Stimulated activated naive B cell treated with anti-CD40 and anti-IgM and Interleukin-4, amounts not matched to agents 10 μg/mL and 1 μg/mL and 100 μg/mL, for 72 hours (primary cell): ENCODE results near the gene CFAP46.

Experiments
- ATAC-seq, 2 donors: fragments of 150-1000 bp; cut with Tn5 transposase; replicated peaks; 2 replicates each; pipeline ENCODE4 v1.10.0; 2021; ENCODE audit warnings: moderate library complexity in 1 of 2
- DNase-seq: peaks from one replicate; pipeline ENCODE4 v3.0.0; 2021
- H3K27ac Mint-ChIP-seq: one replicate; pipeline ENCODE4 v1.8.0; 2022; ENCODE audit warnings: mild to moderate bottlenecking, mixed read lengths
- H3K27me3 Mint-ChIP-seq, 2 donors: one replicate each; pipeline ENCODE4 v1.8.0; 2022; ENCODE audit warnings: mixed read lengths in 2 of 2
- H3K36me3 Mint-ChIP-seq, 2 donors: one replicate each; pipeline ENCODE4 v1.8.0; 2022; ENCODE audit warnings: mixed read lengths in 2 of 2, mild to moderate bottlenecking in 1 of 2
- H3K4me1 Mint-ChIP-seq, 2 donors: one replicate each; pipeline ENCODE4 v1.8.0; 2022; ENCODE audit warnings: mixed read lengths in 2 of 2, mild to moderate bottlenecking in 1 of 2
- H3K4me3 Mint-ChIP-seq, 2 donors: one replicate each; pipeline ENCODE4 v1.8.0; 2022; ENCODE audit warnings: mild to moderate bottlenecking in 2 of 2, mixed read lengths in 2 of 2, moderate library complexity in 1 of 2
- H3K9me3 Mint-ChIP-seq, 2 donors: one replicate each; pipeline ENCODE4 v1.8.0; 2022; ENCODE audit warnings: mixed read lengths in 2 of 2, mild to moderate bottlenecking in 1 of 2

Gene CFAP46

DNA sequence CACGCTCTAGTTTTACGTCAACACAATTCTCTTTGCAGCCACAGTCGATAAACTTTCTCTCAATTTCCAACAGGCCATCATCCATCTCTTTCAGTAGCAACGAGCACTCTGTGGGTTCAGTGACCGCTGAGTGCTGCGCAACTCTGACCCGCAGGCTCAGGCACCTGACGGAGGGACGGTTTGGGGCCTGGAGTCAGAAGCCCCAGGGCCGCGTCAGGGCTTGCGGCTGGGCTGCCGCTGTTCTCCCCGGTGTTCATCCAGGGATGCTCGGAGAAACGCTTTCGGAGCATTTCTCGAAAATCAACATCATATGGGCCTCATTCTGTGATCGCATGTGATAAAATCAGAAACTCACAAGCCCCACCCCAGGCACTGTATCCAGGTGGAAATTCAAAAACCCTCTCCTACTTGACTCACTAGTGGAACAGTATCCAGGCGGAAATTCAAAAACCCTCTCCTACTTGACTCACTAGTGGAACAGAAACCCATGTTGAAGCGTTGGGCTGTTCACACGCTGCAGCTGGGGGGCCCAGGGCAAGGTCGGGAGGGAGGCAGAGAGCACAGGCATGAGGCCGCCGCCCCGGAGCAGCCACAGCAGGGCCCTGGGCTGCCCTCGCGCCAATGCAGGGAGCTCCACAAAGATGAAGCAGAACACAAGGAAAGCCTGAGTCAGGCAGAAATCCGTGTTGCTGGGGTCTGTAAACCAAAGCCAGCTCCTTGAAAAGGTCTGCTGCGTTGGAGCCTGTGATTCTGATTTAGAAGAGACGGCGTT lies 83.1 kb downstream of the CFAP46 start:
- Mint-ChIP-seq H3K4me1 (peaks cover 0 to 14% of the 10 kb centered on the region in 2 donors), H3K9me3 (peaks cover 6 to 8% of the 10 kb centered on the region in 2 donors), H3K27me3 (peaks cover 37 to 45% of the 10 kb centered on the region in 2 donors), H3K4me3 (no peak overlapping the region), H3K36me3 (peaks cover 0 to 4% of the 10 kb centered on the region in 2 donors), H3K27ac (no peak overlapping the region)
- ATAC-seq (no peak), DNase-seq (no peak)

DNA sequence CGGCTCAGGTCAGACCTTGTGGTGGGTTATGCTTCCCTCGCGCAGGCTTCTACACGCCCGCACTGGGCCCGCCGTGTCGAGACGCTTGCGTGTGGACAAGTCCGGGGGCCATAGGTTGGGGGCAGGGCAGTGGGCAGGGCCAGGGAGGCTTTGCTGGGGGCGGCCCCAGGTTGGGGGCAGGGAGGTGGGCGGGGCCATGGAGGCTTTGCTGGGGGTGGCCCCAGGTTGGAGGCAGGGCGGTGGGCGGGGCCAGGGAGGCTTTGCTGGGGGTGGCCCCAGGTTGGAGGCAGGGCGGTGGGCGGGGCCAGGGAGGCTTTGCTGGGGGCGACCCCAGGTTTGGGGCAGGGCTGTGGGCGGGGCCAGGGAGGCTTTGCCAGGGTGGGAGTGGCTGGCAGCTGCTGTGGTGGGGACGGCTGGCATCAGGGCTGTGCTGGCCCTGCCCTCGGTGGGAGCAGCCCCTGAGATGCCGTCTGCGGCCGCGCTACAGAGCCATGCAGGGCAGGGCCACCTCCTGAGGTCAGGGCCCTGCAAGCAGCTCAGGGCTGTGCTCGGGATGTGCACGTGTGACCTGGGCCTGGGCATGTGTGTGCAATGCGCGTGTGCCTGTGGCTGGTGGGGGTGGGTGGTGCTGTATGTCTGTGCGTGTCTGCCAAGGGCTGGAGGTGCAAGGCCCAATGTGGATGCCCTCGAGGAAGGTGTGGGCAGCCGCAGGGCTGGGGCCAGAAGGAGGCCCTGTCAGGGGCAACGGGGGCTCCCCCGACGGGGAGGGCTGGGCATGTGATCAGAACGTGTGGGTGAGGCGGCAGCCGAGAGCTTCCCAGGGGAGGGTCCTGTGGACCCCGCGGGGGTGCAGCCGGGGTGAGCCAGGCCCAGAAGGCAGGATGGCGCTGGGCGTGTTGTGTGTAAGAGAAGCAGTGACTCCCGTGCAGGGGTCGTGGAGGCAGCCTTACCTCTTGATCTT lies 84.0 kb downstream of the CFAP46 start:
- H3K36me3 Mint-ChIP-seq: peaks cover 0 to 4% of the 10 kb centered on the region in 2 donors
- H3K9me3 Mint-ChIP-seq: peaks cover 6 to 8% of the 10 kb centered on the region in 2 donors
- no peak overlapping the region for H3K27ac Mint-ChIP-seq
- no peak for ATAC-seq
- no peak overlapping the region for H3K4me3 Mint-ChIP-seq
- peaks cover 0 to 10% of the 10 kb centered on the region in 2 donors for H3K4me1 Mint-ChIP-seq
- peaks cover 35 to 43% of the 10 kb centered on the region in 2 donors for H3K27me3 Mint-ChIP-seq
- no peak for DNase-seq

GRCh38 chr10:132856869-132857524 lies 85.4 kb downstream of the CFAP46 start:
- no peak for DNase-seq

DNA sequence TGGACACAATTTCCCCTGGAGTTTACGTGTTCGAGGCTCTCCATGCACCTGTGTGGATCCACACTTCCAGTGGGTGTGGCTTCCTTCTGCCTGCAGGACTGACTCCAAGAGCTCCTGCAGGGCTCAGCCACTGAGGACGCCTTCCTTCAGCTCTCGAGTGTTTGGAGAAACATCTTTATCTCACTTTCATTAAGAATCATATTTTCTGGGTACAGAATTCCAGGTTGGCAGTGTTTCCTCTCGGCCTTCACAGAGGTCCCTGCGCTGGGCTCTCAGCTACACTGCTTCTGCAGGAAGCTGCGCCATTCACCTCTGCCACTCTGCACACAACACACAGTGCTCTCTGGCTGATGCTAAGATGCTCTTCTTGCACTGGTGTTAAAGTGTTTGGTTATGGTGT lies 86.5 kb downstream of the CFAP46 start:
- Mint-ChIP-seq H3K27ac (no peak overlapping the region), H3K9me3 (peaks cover 6 to 8% of the 10 kb centered on the region in 2 donors), H3K4me1 (no peaks in the 10 kb centered on the region), H3K36me3 (peaks cover 0 to 4% of the 10 kb centered on the region in 2 donors), H3K4me3 (no peak overlapping the region), H3K27me3 (peaks cover 19 to 31% of the 10 kb centered on the region in 2 donors)
- no peak for DNase-seq
- ATAC-seq: no peak

More at GRCh38 chr10:132856869-132857524, 85.4 kb downstream of the CFAP46 start:
- peaks cover 0 to 4% of the 10 kb centered on the region in 2 donors for H3K36me3 Mint-ChIP-seq
- peaks cover 30 to 33% of the 10 kb centered on the region in 2 donors for H3K27me3 Mint-ChIP-seq
- no peak for ATAC-seq
- H3K4me3 Mint-ChIP-seq: no peak overlapping the region
- peaks cover 6 to 8% of the 10 kb centered on the region in 2 donors for H3K9me3 Mint-ChIP-seq
- H3K27ac Mint-ChIP-seq: no peak overlapping the region
- no peaks in the 10 kb centered on the region for H3K4me1 Mint-ChIP-seq

- Mint-ChIP-seq H3K9me3 (peaks cover 2 to 4% of the 10 kb centered on the region in 2 donors), H3K4me1 (peaks cover 9 to 12% of the 10 kb centered on the region in 2 donors), H3K36me3 (peaks cover 0 to 2% of the 10 kb centered on the region in 2 donors), H3K4me3 (no peak overlapping the region), H3K27ac (no peak overlapping the region), H3K27me3 (peaks cover 16 to 17% of the 10 kb centered on the region in 2 donors)
- ATAC-seq (no peak), DNase-seq (no peak)
These were observed 90.9 kb downstream of the CFAP46 start for GRCh38 chr10:132851451-132851850.

- ATAC-seq (no peak), DNase-seq (no peak)
- Mint-ChIP-seq H3K27me3 (peaks cover 11 to 14% of the 10 kb centered on the region in 2 donors), H3K4me3 (no peak overlapping the region), H3K4me1 (peaks cover 9 to 12% of the 10 kb centered on the region in 2 donors), H3K27ac (no peak overlapping the region), H3K9me3 (peaks cover 0 to under 1% of the 10 kb centered on the region in 2 donors), H3K36me3 (no peaks in the 10 kb centered on the region)
These were observed 91.5 kb downstream of the CFAP46 start for GRCh38 chr10:132850896-132851295.

DNA sequence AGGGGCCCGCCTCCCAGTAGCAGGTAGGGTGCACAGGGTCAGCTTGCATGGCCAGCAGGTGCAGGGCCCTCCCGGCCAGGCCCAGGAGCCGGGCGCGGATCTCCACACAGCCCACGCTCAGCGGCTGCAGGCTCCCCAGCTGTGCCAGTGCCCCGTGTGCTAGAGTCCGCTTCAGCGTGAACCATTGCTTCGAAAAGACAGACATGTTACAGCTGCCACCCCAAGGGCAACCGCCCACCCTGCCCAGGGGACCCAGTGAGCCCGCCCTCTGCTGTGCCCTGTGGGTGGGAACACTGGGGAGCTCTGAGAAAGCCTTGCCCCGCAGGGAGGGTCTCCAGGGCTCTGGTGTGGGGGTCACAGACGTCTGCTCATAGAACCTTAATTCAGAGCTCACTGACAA lies 92.1 kb downstream of the CFAP46 start:
- H3K27ac Mint-ChIP-seq: no peak overlapping the region
- H3K9me3 Mint-ChIP-seq: no peaks in the 10 kb centered on the region
- ATAC-seq (no peak), DNase-seq (no peak)
- peaks cover 6 to 14% of the 10 kb centered on the region in 2 donors for H3K27me3 Mint-ChIP-seq
- peaks cover 9 to 12% of the 10 kb centered on the region in 2 donors for H3K4me1 Mint-ChIP-seq
- no peaks in the 10 kb centered on the region for H3K36me3 Mint-ChIP-seq
- no peak overlapping the region for H3K4me3 Mint-ChIP-seq

GRCh38 chr10:132849546-132850031 lies 92.8 kb downstream of the CFAP46 start:
- Mint-ChIP-seq H3K27ac (no peak overlapping the region), H3K9me3 (no peaks in the 10 kb centered on the region), H3K27me3 (peaks cover 6 to 14% of the 10 kb centered on the region in 2 donors), H3K4me1 (peaks cover 9 to 12% of the 10 kb centered on the region in 2 donors), H3K4me3 (no peak overlapping the region), H3K36me3 (no peaks in the 10 kb centered on the region)
- ATAC-seq (no peak), DNase-seq (no peak)

- DNase-seq: no peak
- Mint-ChIP-seq H3K9me3 (no peaks in the 10 kb centered on the region), H3K27me3 (peaks cover 4 to 10% of the 10 kb centered on the region in 2 donors), H3K4me3 (no peak overlapping the region), H3K4me1 (peaks cover 9 to 12% of the 10 kb centered on the region in 2 donors), H3K27ac (no peak overlapping the region), H3K36me3 (no peaks in the 10 kb centered on the region)
- no peak for ATAC-seq
These were observed 93.3 kb downstream of the CFAP46 start for GRCh38 chr10:132848951-132849545.

- no peak overlapping the region for H3K27ac Mint-ChIP-seq
- H3K4me1 Mint-ChIP-seq: peaks cover 9 to 12% of the 10 kb centered on the region in 2 donors
- ATAC-seq (peak; percentile 34 to 39), DNase-seq (no peak)
- peaks cover under 1 to 4% of the 10 kb centered on the region in 2 donors for H3K27me3 Mint-ChIP-seq
- H3K36me3 Mint-ChIP-seq: no peaks in the 10 kb centered on the region
- H3K4me3 Mint-ChIP-seq: peak overlapping the region; percentile 60 to 61
- H3K9me3 Mint-ChIP-seq: peaks cover 0 to under 1% of the 10 kb centered on the region in 2 donors
These were observed 94.1 kb downstream of the CFAP46 start for GRCh38 chr10:132848291-132848701.

DNA sequence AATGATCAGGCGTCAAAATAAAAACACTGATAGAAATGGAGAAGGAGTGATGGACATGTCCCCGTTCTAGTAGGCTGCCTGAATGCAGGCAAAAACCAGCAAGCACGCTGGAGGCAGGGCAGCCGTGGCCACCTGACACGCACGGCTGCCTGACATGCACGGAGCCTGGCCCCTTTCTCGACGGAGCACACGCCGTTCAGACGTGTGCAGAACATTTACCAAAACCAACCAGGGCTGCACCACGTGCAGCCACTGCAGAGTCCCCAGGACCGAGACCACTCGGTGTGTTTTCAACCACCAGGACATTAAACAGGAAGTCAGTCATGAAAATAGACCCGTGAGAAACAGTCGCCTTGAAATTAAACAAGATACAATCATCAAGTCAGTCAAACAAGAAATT lies 94.5 kb downstream of the CFAP46 start:
- Mint-ChIP-seq H3K27ac (no peak overlapping the region), H3K4me1 (peaks cover 9 to 12% of the 10 kb centered on the region in 2 donors), H3K36me3 (peaks cover 0 to under 1% of the 10 kb centered on the region in 2 donors), H3K9me3 (peaks cover 3 to 4% of the 10 kb centered on the region in 2 donors), H3K27me3 (peaks cover 5% of the 10 kb centered on the region in 2 donors), H3K4me3 (peak overlapping the region; percentile 60 to 61)
- ATAC-seq (peak; percentile 55 to 68), DNase-seq (no peak)

DNA sequence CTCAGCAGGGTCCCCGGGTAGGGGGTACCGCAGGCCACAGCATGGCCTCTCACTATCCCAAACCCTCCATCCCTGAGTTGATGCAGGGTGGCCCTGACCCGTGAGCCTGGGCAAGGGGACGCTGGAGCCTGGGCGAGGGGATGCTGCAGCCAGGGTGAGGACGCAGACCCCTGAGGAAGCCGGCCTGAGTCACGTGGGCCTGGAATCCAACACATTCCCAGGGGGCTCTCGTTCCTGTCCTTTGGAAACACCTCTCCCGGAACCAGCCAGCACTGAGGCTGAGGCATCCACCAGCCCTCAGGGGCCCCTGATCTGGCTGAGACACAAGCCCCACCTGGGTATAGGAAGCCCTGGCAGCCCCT lies 95.0 kb downstream of the CFAP46 start:
- peak overlapping the region in 1 of 2 donors; percentile 61 for H3K4me3 Mint-ChIP-seq
- H3K27ac Mint-ChIP-seq: no peak overlapping the region
- peaks cover 10% of the 10 kb centered on the region in 2 donors for H3K27me3 Mint-ChIP-seq

DNA sequence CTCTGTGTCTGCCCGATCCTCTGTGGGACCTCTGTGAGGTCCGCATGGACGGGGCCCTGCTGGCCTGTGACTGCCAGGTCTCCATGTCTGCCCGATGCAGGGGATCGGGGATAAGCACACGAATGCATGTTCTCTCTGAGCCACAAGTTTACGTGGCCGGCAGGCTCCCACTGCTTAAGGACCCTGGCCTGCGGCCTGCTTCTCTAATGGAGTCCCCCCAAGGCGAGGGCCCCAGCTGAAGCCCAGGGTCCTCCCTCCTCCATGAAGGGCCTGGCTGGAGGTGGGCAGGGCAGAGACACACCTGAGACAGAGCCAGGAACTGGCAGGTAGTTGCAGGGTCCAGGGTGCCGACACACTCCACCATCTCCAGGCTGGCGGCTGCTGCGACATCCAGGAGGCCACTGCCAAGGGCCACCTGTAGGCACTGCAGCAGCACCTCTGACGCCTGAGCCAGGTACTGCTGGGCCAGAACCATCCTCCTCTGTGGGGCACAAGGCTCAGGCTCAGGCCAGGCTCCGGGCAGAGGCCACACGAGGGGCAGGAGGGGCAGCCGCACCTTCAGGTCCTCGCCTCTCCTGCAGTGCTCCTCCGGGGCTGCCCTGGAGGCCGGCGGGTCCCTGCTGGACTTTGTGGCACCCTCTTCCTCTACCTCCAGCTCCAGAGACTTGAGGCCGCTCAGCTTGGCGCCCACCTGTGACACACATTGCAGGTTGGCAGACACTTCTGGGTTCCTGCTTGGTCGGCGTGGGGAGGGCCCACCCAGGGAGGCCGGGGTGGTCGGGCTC lies 95.5 kb downstream of the CFAP46 start:
- Mint-ChIP-seq H3K27ac (no peak overlapping the region), H3K4me3 (no peak overlapping the region), H3K4me1 (peaks cover 9 to 12% of the 10 kb centered on the region in 2 donors), H3K36me3 (peaks cover 3 to 10% of the 10 kb centered on the region in 2 donors), H3K9me3 (peaks cover 12 to 14% of the 10 kb centered on the region in 2 donors), H3K27me3 (peaks cover 15 to 16% of the 10 kb centered on the region in 2 donors)
- ATAC-seq (no peak), DNase-seq (no peak)

More for the DNA sequence above, 95.0 kb downstream of the CFAP46 start:
- ATAC-seq (no peak), DNase-seq (no peak)
- Mint-ChIP-seq H3K4me1 (peaks cover 9 to 12% of the 10 kb centered on the region in 2 donors), H3K9me3 (peaks cover 6 to 8% of the 10 kb centered on the region in 2 donors), H3K36me3 (peaks cover under 1 to 5% of the 10 kb centered on the region in 2 donors)
